Sigmoid colon (tissue), 4 donors: ENCODE results near the gene SLC6A4.

Source experiments
- EP300 ChIP-seq, 4 donors: sonication (generic); formaldehyde crosslinking; IDR thresholded peaks; one replicate each; pipeline ENCODE4 v1.6.1; 2017; ENCODE audit warnings: antibody characterized with exemption in 4 of 4
- POLR2A ChIP-seq, 2 donors: fragments of 450-650 bp; IDR thresholded peaks; one replicate each; pipeline ENCODE4 v1.6.1; 2016; ENCODE audit warnings: antibody characterized with exemption in 2 of 2, mild to moderate bottlenecking in 2 of 2, moderate library complexity in 2 of 2
- POLR2AphosphoS5 ChIP-seq, 4 donors: sonication (generic); formaldehyde crosslinking; IDR thresholded peaks; one replicate each; pipeline ENCODE4 v1.6.1; 2017; ENCODE audit warnings: antibody characterized with exemption in 4 of 4
- TF ChIP-seq, protein P1 (sequence below), 4 experiments: fragments of 450-650 bp in 3 of 4; fragments of 200-600 bp in 1 of 4; IDR thresholded peaks; one replicate each; pipeline ENCODE4 v1.5.1; 2016 to 2019; ENCODE audit warnings: antibody characterized with exemption in 4 of 4, mild to moderate bottlenecking in 3 of 4, moderate library complexity in 2 of 4

DNA sequence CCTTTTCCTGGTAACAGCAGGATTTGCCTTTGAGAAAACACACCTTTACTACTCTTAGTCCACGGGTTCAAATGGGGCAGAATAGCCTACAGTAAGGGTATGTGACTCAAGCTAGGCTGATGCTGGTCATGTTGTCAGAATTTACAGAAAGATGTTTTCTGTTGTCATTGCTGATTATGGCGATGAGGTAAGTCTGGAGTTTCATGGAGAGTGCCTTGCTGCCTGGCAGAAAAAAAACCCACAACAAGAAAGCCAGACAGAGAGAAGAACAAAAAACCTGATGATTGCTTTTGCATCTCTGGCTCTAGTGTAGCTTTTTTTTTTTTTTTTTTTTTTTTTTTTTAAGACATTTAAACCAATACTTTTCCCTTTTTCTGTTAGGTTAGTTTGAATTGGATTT lies 47.9 kb downstream of the SLC6A4 start:
- TF ChIP-seq, protein P1, sequence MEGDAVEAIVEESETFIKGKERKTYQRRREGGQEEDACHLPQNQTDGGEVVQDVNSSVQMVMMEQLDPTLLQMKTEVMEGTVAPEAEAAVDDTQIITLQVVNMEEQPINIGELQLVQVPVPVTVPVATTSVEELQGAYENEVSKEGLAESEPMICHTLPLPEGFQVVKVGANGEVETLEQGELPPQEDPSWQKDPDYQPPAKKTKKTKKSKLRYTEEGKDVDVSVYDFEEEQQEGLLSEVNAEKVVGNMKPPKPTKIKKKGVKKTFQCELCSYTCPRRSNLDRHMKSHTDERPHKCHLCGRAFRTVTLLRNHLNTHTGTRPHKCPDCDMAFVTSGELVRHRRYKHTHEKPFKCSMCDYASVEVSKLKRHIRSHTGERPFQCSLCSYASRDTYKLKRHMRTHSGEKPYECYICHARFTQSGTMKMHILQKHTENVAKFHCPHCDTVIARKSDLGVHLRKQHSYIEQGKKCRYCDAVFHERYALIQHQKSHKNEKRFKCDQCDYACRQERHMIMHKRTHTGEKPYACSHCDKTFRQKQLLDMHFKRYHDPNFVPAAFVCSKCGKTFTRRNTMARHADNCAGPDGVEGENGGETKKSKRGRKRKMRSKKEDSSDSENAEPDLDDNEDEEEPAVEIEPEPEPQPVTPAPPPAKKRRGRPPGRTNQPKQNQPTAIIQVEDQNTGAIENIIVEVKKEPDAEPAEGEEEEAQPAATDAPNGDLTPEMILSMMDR (IDR thresholded peaks at IDR 0.05): no peak
- no peak for TF ChIP-seq POLR2A (IDR thresholded peaks at IDR 0.05)
- no peak for TF ChIP-seq POLR2AphosphoS5 (IDR thresholded peaks at IDR 0.05)
- TF ChIP-seq EP300 (IDR thresholded peaks at IDR 0.05): no peak
